ENCODE data around the gene SPECC1. TPM values are rescaled to one million over a fixed set of nuclear protein-coding genes. Genes with fewer than 3 reads are reported as not detected.
A peak's percentile ranks its signal among the peaks of the same experiment; 100 is the strongest.

SPECC1 gene
- total RNA-seq, 1 donor from 2014 or later: 76.4 TPM

DNA sequence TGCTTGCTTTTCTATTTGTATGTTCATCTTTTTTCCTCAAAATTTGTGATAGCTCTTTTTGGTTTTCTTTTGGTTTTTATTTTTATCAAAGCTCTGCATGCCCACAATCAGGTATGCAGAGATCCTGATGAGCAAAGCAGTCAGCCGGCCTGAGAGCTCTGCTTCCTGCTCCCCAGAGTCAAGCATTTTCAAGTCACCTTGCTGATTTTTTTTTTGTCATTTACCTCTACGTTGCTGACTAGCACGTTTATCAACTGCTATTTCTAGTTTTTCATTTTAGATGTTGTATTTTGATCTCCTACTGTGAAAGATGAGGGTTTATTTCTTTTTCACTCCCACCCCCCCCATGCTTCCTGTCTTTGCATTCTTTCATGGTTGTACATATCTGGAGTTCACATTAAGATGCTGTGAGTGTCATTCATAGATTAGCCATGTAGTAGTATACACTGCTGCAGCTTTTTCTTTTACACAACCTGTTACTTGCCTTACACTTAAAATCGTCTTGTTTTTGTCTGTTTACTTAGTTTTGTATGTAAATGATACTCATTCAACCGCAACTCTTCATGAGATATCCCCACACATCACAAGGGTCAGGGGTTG lies 262.0 kb downstream of the SPECC1 start:
- TF ChIP-seq, protein P1, sequence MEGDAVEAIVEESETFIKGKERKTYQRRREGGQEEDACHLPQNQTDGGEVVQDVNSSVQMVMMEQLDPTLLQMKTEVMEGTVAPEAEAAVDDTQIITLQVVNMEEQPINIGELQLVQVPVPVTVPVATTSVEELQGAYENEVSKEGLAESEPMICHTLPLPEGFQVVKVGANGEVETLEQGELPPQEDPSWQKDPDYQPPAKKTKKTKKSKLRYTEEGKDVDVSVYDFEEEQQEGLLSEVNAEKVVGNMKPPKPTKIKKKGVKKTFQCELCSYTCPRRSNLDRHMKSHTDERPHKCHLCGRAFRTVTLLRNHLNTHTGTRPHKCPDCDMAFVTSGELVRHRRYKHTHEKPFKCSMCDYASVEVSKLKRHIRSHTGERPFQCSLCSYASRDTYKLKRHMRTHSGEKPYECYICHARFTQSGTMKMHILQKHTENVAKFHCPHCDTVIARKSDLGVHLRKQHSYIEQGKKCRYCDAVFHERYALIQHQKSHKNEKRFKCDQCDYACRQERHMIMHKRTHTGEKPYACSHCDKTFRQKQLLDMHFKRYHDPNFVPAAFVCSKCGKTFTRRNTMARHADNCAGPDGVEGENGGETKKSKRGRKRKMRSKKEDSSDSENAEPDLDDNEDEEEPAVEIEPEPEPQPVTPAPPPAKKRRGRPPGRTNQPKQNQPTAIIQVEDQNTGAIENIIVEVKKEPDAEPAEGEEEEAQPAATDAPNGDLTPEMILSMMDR (IDR thresholded peaks at IDR 0.05): no peak
- H3K4me3 ChIP-seq: no peak overlapping the region
- peaks cover 6 to 18% of the 10 kb centered on the region in 2 donors for H3K4me1 ChIP-seq
- H3K36me3 ChIP-seq: no peaks in the 10 kb centered on the region
- no peaks in the 10 kb centered on the region for H3K27me3 ChIP-seq
- H3K9me3 ChIP-seq: no peaks in the 10 kb centered on the region
- H3K27ac ChIP-seq: peak overlapping the region in 1 of 2 donors; percentile 35
- DNase-seq (ENCODE audit: low spot score in 2 of 2): no peak
- intact Hi-C loops (cut with DNase I): no loop called here

DNA sequence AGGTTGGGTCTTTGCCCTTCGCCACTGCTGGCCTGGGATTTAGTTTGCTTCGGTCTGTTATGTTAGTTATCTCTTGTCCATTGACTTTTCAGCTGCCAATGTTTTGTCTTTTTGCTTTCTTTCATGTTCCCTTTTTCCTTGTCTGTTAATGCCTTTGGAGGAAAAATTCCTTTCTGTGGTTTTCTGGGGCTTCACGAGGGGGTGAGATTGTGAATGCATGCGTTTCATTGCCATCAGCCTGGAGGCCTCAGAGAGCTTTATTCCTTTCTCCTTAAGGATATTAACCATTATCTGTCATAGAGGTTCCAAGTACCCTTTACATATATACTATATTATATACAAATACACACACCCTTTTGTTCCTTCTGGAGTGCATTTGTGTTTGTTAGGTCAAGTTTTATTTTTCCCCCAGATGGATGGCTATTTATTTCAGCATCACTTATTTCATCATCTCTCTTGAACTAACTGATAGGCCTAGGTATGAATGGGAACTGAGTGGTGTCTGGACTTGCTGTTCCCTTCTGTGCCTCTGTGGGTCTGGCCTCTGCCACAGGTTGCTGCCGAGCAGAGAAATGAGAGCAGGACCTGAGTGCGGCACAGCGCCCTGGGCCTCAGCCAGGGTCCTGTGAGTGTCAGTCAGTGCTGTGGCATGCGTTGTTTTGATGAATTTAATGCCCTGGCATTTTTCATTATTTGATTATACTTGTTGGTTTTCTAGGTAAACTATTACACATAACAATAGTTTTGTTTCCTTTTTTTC lies 264.8 kb downstream of the SPECC1 start:
- Histone ChIP-seq H3K4me1 (peaks cover 0 to 9% of the 10 kb centered on the region in 2 donors), H3K36me3 (no peaks in the 10 kb centered on the region), H3K9me3 (no peaks in the 10 kb centered on the region), H3K4me3 (no peak overlapping the region), H3K27ac (no peak overlapping the region), H3K27me3 (no peaks in the 10 kb centered on the region)
- TF ChIP-seq, protein P1 (IDR thresholded peaks at IDR 0.05): no peak
- DNase-seq (ENCODE audit: low spot score in 2 of 2): no peak
- intact Hi-C loops (cut with DNase I): no loop called here

DNA sequence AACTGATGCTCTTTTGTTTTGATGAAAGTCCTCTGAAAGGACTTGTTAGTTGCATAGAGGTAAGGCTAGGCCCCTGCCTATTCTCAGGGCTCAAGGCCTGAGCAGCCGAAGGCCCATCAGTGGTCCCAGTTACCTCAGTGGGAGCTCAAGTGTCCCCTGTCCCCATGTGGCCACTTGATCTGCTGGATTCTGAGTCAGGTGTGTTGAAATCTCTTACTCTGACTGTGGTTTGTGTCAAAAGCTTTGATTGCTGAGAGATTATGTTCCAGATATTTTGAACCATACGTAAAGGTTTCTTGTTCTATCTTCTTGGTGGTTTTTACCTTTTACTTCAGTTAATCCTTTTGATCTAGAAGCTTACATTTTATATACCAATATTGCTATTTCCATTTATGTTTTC lies 266.5 kb downstream of the SPECC1 start:
- Histone ChIP-seq H3K9me3 (no peaks in the 10 kb centered on the region), H3K4me1 (peaks cover 0 to 8% of the 10 kb centered on the region in 2 donors), H3K4me3 (no peak overlapping the region), H3K27me3 (no peaks in the 10 kb centered on the region), H3K36me3 (no peaks in the 10 kb centered on the region), H3K27ac (no peak overlapping the region)
- intact Hi-C loops (cut with DNase I): no loop called here
- no peak for DNase-seq (ENCODE audit: low spot score in 2 of 2)
- TF ChIP-seq, protein P1 (IDR thresholded peaks at IDR 0.05): no peak

DNA sequence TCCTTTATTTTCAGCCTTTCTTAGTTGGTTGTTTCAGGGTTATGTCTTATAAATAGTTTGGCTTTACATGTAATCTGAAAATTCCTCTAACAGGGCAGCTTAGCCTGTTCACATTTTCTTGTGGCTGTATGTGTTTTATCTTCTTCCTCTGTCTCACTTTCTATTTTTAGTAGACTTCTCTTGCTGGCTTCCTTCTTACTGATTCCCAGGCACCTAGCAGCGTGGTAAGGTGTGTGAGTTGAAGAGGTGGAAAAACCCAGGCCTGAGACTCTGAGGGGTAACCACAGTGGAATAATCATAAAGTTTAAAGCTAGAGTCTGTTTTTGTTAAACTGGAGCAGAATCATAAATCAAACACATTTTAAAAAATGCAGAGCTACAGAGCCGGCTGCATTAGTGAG lies 267.3 kb downstream of the SPECC1 start:
- peak overlapping the region; percentile 58 to 62 for H3K27ac ChIP-seq
- intact Hi-C loops (cut with DNase I): no loop called here
- H3K9me3 ChIP-seq: no peaks in the 10 kb centered on the region
- no peak overlapping the region for H3K4me3 ChIP-seq
- H3K27me3 ChIP-seq: no peaks in the 10 kb centered on the region
- H3K36me3 ChIP-seq: no peaks in the 10 kb centered on the region
- DNase-seq (ENCODE audit: low spot score in 2 of 2): no peak
- peaks cover 0 to 8% of the 10 kb centered on the region in 2 donors for H3K4me1 ChIP-seq
- TF ChIP-seq, protein P1 (IDR thresholded peaks at IDR 0.05): no peak

DNA sequence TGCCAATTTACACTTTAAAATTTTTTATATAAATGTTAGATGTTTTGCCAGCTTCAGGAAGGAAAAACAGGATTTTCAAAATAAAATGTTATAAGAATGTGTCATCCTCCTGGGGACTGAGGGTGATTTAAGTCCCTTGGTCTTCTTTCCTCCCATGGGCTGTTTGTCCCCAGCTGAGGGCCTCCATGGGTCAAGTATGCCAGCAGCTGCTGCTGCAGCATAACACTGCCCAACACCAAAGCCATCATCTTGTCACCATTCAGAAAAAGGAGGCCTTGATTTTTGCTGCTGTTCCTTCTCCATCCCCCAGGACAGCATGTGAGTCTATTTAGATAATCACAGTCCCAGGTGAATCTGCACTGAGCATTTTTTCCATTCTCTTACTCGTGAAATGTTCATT lies 269.6 kb downstream of the SPECC1 start:
- peaks cover 0 to 13% of the 10 kb centered on the region in 2 donors for H3K4me1 ChIP-seq

More for the DNA sequence above, 269.6 kb downstream of the SPECC1 start:
- intact Hi-C loops (cut with DNase I): no loop called here
- Histone ChIP-seq H3K9me3 (no peaks in the 10 kb centered on the region), H3K27ac (peak overlapping the region in 1 of 2 donors; percentile 17), H3K27me3 (no peaks in the 10 kb centered on the region), H3K4me3 (no peak overlapping the region), H3K36me3 (no peaks in the 10 kb centered on the region)
- TF ChIP-seq, protein P1 (IDR thresholded peaks at IDR 0.05): no peak
- DNase-seq (ENCODE audit: low spot score in 2 of 2): no peak

All from ascending aorta (tissue), 2 donors.